Fibroblast of skin of right quadriceps (primary cell): ENCODE results near the gene DENND5A.

Experiments
- DNase-seq: peaks from one replicate; pipeline ENCODE4 v3.0.0-alpha.2; 2013

Gene DENND5A

DNA sequence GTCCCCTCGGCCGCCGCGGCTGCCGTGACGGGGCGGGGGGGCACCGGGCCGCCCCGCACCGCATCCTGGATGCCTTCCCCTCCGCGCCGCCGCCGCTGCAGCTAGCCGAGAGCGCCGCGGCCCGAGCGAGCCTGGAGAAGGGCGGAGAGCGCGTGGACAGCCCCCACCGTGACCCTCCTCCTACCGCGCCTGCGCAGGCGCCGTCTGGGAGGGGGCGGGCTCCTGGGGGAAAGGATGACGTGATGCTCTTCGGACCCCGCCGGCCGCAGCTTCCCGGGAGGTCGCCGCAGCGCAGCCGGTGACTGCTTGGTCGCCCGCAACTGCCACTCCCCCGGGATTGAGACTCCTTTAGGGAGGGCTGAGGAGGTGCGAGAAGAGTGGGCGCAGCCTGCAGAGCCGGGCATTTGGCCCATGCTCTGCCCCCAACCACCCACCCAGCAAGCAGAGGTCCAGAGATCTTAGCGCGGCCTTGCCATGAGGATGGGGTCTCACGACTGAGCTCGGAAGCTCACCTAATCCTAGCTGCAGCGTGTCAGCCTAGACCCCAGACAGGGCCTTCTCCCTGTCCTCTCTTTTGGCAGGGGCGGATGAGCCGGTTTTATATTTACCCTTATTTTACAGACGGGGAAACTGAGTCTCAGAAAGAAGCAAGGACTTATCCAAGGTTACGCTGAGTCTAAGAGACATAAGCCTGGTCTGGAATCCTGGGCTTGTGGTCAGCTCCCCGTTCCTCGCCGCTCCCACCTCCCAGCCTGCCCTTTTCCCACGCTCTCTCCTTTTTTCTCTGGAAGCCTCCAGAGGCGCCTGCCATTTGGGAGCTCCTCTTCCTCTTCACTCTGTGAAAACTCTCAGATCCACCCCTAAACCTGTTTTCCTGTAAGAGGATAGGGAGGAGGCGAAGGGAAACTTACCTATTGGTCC is at the start of gene DENND5A:
DENND5A (minus strand) TSS at position 140 of the 921 bp plus-strand sequence. CDS start 281 bp downstream, outside the sequence.
- peak; percentile 87 for DNase-seq

- peak; percentile 100 for DNase-seq
Observed at GRCh38 chr11:9314291-9315077, 49.3 kb upstream of the DENND5A start, which contains the start of gene TMEM41B. Gene TMEM41B, minus strand, starts transcription at chr11:9314593. Its CDS starts 152 bp downstream, at chr11:9314441.

DNA sequence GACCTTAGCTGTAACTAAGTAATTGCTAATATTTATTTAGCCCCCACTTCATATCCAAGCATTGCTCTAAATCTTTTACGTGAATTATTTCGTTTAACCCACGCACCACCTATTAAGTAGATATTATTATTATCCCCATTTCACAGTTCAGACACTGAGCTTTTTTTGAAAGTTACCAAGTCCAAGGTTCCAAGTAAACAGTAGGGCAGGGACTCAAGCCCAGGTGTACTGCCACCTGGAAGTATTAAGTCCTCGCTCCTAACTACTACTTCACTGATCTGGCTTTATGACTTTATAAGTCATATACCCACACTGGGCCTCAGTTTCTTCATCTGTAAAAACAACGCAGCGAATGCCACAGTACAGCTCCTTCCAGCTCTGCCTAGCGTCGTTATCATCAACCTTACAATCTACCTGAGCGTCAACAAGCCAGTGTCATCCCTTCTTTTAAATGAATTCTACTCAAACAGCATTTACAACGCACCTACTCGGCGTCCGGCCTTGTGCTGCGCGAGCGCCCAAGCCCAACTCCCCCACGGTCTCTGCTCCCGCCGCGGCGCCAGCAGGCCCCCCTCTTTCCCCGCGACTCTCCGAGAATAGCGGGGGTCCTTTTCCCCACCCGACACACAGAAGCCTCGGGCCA is 48.6 kb upstream of the DENND5A start:
- no peak for DNase-seq

GRCh38 chr11:9310485-9311090 is 45.4 kb upstream of the DENND5A start:
- DNase-seq: no peak

GRCh38 chr11:9304178-9304577 is 39.0 kb upstream of the DENND5A start:
- no peak for DNase-seq

- DNase-seq: no peak
Observed at GRCh38 chr11:9302448-9302847, 37.3 kb upstream of the DENND5A start.

DNA sequence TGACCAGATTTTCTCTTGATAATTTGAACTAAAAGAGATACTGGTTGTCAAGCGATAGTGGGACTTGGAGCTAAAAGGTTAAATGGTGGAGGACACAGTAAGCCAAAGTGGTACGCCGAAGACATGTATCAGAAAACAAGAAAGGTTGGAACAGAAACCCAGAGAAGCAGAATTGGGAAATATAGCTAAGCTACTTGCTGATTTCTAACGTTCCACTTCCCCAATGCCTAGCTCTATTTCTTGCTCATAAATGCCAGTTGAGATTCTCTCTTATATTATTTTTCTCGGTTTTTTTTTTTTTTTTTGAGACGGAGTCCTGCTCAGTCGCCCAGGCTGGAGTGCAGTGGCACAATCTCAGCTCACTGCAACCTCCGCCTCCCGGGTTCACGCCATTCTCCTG is 36.6 kb upstream of the DENND5A start:
- DNase-seq: no peak

DNA sequence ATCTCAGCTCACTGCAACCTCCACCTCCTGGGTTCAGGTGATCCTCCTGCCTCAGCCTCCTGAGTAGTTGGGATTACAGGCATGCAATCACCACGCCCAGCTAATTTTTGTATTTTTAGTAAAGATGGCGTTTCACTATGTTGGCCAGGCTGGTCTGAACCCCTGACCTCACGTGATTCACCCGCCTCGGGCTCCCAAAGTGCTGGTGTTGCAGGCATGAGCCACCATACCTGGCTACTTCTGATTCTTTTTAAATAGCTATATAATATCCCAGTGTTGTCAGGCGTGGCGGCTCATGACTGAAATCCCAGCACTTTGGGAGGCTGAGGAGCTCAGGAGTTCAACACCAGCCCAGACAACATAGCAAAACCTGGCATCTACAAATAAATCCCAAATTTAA is 28.5 kb upstream of the DENND5A start:
- no peak for DNase-seq

DNA sequence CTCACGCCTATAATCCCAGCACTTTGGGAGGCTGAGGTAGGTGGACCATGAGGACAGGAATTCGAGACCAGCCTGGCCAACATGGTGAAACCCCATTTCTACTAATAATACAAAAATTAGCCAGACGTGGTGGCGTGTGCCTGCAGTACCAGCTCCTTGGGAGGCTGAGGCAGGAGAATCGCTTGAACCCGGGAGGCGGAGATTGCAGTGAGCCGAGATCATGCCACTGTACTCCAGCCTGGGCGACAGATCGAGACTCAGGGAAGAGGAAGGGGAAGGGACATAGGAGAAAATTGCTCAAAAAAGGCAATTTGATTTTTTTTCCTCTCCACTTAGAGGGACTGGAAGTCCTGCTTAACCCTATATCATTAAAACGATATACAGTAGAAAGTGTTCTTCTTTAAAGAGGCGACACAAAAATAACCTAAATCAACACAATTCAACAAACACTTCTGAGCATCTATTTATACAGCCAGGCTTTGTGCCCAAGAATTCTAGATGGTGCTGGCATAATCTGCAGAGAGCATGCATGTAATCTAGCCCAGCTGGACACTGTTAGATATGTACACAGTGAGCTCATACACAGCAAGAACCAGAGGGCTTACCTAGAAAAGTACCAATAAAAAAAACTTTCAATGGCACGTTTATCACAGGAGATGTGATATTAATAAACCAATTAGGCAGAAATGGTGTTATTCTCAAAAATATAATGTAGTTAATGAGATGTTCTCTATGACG is 20.9 kb upstream of the DENND5A start:
- no peak for DNase-seq

- peak; percentile 76 for DNase-seq
Observed at GRCh38 chr11:9280655-9281301, 15.6 kb upstream of the DENND5A start.

DNA sequence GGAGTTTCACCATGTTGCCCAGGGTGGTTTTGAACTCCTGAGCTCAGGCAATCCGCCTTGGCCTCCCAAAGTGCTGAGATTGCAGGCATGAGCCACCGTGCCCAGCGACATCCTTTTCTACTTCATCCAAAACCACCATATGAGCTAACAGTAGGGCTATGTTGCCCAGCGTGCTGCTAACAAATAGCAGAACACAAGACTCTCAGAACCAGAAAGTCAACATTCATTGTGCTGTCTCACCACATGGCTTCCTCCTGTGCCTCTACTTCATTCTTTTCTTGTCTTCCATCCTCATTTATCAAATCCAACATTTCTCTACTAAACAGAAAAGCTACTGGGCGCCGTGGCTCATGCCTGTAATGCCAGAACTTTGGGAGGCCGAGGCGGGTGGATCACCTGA is 12.0 kb upstream of the DENND5A start:
- DNase-seq: no peak

GRCh38 chr11:9276571-9276970 is 11.4 kb upstream of the DENND5A start:
- DNase-seq: no peak

- DNase-seq: peak; percentile 39
Observed at GRCh38 chr11:9274499-9275258, 9.5 kb upstream of the DENND5A start.

GRCh38 chr11:9273376-9274336 is 8.5 kb upstream of the DENND5A start:
- DNase-seq: peak; percentile 77

GRCh38 chr11:9269492-9270013 is 4.4 kb upstream of the DENND5A start:
- peak; percentile 25 for DNase-seq

DNA sequence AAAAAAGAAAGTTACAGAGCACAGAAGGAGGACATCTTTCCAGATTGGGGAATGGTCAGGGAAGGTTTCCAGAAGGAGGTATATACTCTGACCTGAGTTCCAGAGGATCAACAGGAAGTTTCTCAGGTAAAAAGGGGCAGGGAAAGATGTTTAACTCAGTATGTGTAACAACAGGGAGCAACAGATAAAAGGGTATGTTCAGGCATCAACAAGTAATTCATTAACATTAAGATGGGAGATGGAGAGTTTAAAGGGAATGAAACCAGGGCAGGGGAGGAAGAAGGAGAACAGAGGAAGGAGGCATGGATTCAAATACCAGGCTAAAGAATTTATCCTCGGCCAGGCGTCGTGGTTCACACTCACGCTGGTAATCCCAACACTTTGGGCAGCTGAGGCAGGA is 2.5 kb upstream of the DENND5A start:
- DNase-seq: no peak

DNA sequence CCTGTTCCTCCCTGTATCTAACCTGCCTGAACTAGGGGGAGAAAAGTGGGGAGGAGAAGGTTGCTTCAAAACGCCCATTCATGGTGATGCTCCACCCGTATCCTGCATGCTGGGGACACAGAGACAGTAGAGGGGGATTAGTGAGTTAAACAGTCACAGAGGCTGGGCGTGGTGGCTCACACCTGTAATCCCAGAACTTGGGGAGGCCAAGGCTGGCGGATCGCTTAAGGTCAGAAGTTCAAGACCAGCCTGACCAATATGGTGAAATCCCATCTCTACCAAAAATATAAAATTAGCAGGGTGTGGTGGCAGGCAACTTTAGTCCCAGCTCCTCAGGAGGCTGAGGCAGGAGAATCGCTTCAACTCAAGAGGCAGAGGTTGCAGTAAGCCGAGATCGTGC is 1.8 kb upstream of the DENND5A start:
- no peak for DNase-seq

- no peak for DNase-seq
Observed at GRCh38 chr11:9266132-9266736, 1.1 kb upstream of the DENND5A start.
